ENCODE measurements around the gene RUNX3.

- TF ChIP-seq FOXA1 (IDR thresholded peaks at IDR 0.05) (no peak), EGR1 (IDR thresholded peaks at IDR 0.05; ENCODE audit: low read depth in 2 of 2) (no peak)
Measured at GRCh38 chr1:24881034-24881433, 49.0 kb downstream of the RUNX3 start.
